Stimulated activated CD4-positive, alpha-beta T cell treated with anti-CD3 and anti-CD28 coated beads, TNF-alpha, amount 100 ng/mL, for 48 hours (primary cell): ENCODE measurements around the gene RAMP1.

Experiments
- DNase-seq, 3 donors: peaks; one replicate each; pipeline ENCODE4 v3.0.0-alpha.2; 2020; ENCODE audit warnings: low read depth in 3 of 3

Gene RAMP1

DNA sequence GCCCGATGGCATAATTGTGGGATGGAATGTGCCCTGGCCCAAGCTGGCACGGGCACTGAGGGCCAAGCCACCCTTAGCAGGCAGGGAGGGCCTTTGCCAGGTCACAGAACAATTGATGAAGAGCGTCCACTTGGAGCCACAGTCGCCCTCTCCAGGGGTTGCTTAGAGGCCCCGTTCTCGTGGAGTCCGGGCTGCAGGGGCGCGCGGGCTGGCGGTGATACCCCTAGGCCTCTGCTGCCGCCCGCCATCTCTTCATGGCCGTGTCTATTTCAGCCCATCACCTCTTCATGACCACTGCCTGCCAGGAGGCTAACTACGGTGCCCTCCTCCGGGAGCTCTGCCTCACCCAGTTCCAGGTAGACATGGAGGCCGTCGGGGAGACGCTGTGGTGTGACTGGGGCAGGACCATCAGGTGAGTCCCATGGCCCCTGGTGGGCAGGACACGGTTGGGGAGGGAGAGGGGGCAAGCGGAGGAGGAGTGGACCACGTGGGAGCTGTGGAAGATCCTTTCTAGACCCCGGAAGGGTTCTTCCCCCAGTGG is 17.6 kb downstream of the RAMP1 start:
- no peak for DNase-seq

- DNase-seq = no peak
These were observed 18.3 kb downstream of the RAMP1 start for GRCh38 chr2:237877576-237878307.

DNA sequence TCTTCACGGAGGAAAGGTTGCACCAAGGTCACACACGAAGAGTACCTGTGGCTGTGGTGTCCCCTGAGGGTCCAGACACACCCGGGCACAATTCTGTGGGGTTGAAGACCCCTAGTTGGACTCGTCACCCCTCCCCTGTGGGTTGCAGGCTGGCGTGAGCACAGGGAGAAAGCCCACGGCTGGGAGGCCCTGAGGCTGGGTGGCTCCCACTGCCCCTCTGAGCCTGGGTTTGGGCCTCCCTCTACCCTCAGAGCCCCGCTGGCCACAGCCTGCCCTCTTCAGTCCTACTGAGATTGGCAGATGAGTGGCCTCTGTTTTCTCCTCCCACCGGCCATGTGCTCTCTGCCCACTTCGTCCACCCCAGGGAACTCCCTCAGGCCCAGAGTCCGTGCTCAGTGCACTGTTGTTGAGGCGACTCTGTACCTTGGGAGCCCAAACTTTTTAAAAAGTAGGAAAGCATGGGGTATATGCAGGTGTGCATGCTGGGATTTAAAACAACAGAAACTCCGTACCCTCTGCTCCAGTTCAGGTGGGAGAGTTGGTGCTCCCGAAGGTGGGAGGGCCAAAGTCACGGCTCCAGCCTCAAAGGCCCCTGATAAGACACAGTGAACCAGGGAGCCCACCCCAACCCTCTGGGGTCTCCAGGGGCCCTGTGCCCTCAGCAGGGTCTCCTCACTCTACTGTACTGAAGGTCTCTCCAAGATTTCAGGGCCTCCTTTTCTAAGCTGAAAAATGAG is 19.1 kb downstream of the RAMP1 start:
- DNase-seq = no peak

GRCh38 chr2:237879058-237879430 is 19.6 kb downstream of the RAMP1 start:
- no peak for DNase-seq

- no peak for DNase-seq
These were observed 20.7 kb downstream of the RAMP1 start for GRCh38 chr2:237879991-237880560.

- DNase-seq = no peak
These were observed 23.4 kb downstream of the RAMP1 start for GRCh38 chr2:237882510-237883481.

GRCh38 chr2:237883951-237884446 is 24.6 kb downstream of the RAMP1 start:
- no peak for DNase-seq

GRCh38 chr2:237884681-237885080 is 25.3 kb downstream of the RAMP1 start:
- no peak for DNase-seq

GRCh38 chr2:237885111-237885930 is 25.9 kb downstream of the RAMP1 start:
- DNase-seq = no peak

DNA sequence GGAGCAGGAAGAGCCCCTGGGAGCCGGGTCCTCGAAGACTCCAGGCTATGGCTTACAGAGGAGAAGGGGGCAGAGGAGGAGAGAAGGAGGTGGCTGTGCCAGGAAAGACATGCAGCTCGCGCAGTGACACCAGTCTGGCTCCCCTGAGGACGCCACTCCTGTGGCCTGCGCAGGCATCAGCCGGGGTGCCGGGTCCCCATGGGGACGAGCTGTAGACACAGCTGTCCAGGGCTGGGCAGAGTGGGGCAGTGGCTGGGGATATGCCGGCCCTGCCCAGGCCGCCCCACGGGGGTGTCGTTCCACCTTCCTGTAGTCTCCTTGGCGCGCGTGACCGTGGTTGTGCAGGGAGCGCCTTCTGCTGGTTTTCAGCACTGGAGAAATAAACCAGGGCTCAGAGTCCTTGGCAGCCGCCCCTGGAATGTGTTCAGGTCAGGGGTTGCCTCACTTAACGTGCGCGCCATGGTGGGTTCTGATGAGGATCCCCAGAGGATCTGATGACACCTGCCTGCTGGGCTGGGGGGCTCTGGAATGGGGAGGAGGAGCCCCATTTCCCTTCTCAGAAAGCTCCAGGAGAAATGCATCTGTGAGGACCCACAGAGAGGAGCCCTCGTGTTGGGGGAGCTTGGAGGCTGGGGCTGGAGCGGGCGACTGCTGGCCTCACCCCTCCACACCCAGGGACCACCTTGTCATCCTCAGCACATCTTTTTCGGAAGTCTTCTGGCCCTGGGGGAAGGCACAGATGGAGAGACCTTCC is 26.7 kb downstream of the RAMP1 start:
- no peak for DNase-seq

DNA sequence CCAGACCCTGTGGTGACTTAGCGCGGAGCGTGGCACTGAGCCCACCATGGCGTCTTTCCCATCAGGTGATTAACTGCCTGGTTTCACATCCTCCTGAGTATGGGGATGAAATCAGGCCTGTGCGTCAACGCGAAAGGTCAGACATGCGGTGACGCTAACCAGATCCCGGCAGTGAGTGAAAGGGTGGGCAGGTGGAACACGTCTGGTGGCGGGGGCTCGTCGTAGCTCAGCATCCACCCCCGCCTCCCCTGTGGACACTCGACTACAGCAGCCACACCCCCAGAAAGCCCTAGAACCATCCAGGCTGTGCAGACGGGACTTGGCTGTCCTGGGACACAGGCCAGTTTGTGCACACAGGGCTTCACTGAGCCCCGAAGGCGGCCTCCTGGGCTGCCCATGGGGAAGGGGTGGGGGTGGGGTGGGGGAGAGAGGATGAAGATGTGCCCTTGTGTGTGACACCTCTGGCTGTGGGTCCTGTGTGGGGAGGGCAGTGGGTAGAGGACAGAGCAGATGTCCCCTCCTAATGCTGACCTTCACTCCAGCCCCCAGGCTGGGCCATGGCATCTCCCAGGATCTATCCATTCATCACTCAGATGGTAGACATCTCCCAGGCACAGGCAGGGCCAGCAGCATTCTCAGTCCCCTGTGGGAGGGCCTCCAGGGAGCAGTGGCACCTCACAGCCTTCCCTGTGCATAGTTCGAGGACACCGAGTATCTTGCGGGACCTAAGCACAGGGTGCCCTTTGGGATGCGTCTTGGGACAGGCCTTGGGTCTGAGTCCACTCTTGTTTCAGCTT is 27.5 kb downstream of the RAMP1 start:
- DNase-seq = no peak

GRCh38 chr2:237888389-237888788 is 29.0 kb downstream of the RAMP1 start:
- DNase-seq = no peak

- DNase-seq = no peak
These were observed 29.6 kb downstream of the RAMP1 start for GRCh38 chr2:237889016-237889415.

GRCh38 chr2:237889811-237890210 is 30.4 kb downstream of the RAMP1 start:
- DNase-seq = no peak

DNA sequence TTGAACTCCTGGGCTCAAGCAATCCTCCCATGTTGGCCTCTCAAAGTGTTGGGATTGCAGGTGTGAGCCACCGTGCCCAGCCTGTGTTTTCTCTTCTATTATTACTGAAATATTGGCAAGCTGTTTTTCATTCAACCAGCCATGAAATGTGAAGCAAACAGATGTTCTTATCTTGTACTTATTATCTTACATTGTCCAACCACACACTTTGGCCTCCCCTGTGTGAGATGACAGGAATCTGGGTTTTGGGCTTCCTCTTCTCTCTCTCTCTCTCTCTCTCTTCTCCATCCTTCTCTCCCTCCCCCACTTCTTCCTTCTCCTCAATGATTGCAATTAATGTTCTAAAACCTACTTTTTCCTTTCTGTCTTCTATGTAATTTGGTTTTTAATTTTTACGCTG is 33.1 kb downstream of the RAMP1 start:
- DNase-seq = no peak

DNA sequence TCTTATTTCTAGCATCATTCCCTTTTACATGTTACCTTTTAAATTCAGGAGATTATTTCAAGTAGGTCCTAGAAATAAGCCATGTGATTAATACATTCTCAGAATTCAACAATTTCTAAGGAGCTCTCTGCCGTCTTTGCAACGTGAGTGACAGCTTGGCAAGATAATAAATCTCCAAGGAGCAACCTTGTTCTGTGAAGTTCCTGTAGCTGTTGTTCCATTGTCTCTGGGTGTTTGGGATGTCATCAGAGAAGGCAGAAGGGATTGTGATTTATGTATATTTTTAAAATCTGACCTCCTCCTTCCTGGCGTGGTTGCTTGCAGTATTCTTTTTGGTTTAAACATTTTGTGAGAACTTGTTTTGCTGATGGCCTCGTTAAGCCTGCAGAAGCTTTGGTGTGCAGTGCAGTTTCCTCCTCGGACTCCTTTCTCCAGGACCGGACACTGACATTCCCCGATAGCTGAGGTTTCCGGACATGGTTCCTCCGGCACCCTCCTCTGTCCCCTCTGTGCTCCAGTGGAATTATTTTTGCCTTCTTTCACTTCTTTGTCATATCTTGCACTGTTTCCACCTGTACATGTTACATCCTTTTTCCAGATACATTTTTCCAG is 33.7 kb downstream of the RAMP1 start:
- DNase-seq = no peak

GRCh38 chr2:237894396-237894979 is 35.1 kb downstream of the RAMP1 start:
- no peak for DNase-seq

- DNase-seq = no peak
These were observed 35.6 kb downstream of the RAMP1 start for GRCh38 chr2:237894986-237895543.
